Left lung (tissue), 10 donors: ENCODE data around the gene CHCHD6. TPM values are rescaled to one million over a fixed set of nuclear protein-coding genes. Genes with fewer than 3 reads are reported as not detected.

Experiments
- ATAC-seq: fragments of 200-7000 bp; cut with Tn5 transposase; one replicate; pipeline ENCODE4 v1.9.1; 2020; ENCODE audit warnings: moderate library complexity
- DNase-seq, 4 donors: peaks; one replicate each; pipeline ENCODE4 v3.0.0-alpha.2; 2013 to 2020
- H3K27ac ChIP-seq, 2 donors: fragments of 200-600 bp; sonication (generic) in 1 of 2; one replicate each; pipeline versions ENCODE4 v1.5.0 to v1.8.0; 2020 to 2021
- H3K27me3 ChIP-seq, 2 donors: fragments of 200-600 bp; sonication (generic) in 1 of 2; one replicate each; pipeline versions ENCODE4 v1.5.0 to v1.8.0; 2020 to 2021
- H3K36me3 ChIP-seq, 2 donors: fragments of 200-600 bp; sonication (generic) in 1 of 2; one replicate each; pipeline versions ENCODE4 v1.5.0 to v1.8.0; 2020 to 2021
- H3K4me1 ChIP-seq, 2 donors: fragments of 200-600 bp; one replicate each; pipeline ENCODE4 v1.8.0; 2021
- H3K4me3 ChIP-seq, 2 donors: fragments of 200-600 bp; sonication (generic) in 1 of 2; one replicate each; pipeline versions ENCODE4 v1.5.0 to v1.8.0; 2020 to 2021; ENCODE audit warnings: mild to moderate bottlenecking in 1 of 2
- H3K9me3 ChIP-seq, 2 donors: fragments of 200-600 bp; sonication (generic) in 1 of 2; one replicate each; pipeline versions ENCODE4 v1.5.0 to v1.8.0; 2020 to 2021
- intact Hi-C, 2 donors: fragments of 100-400 bp; cut with DNase I; formaldehyde crosslinking; loops; one replicate each; pipeline versions ENCODE4 v1.11.2 to v1.14.2; 2022
- polyA plus RNA-seq, 6 donors: library from polyadenylated mRNA; unstranded; fragments of 120-200 nt; gene quantifications; one replicate each; pipeline ENCODE4 v1.2.1, GENCODE V29; 2013; ENCODE audit not compliant: insufficient read length in 6 of 6
- total RNA-seq, 2 donors: library from RNA; stranded (reverse); fragmentation: NEBNext Ultra II Directional; extraction: Animal tissue kit (Norgen Biotek cat#: 25700); gene quantifications; one replicate each; pipeline ENCODE4 v1.2.1, GENCODE V29; 2021
- TF ChIP-seq, protein P1 (sequence below), 2 donors: fragments of 200-600 bp; sonication (generic) in 1 of 2; IDR thresholded peaks; one replicate each; pipeline versions ENCODE4 v1.5.0 to v1.8.0; 2021; ENCODE audit warnings: antibody characterized with exemption in 2 of 2
- donor health status: DM: no; HTN: yes; CAD: no.
- donor health status: DM: no; HTN: no; CAD: no.

The CHCHD6 gene
- total and polyA plus RNA-seq, 8 donors = 11.8 to 21.1 (median 18.4) TPM

DNA sequence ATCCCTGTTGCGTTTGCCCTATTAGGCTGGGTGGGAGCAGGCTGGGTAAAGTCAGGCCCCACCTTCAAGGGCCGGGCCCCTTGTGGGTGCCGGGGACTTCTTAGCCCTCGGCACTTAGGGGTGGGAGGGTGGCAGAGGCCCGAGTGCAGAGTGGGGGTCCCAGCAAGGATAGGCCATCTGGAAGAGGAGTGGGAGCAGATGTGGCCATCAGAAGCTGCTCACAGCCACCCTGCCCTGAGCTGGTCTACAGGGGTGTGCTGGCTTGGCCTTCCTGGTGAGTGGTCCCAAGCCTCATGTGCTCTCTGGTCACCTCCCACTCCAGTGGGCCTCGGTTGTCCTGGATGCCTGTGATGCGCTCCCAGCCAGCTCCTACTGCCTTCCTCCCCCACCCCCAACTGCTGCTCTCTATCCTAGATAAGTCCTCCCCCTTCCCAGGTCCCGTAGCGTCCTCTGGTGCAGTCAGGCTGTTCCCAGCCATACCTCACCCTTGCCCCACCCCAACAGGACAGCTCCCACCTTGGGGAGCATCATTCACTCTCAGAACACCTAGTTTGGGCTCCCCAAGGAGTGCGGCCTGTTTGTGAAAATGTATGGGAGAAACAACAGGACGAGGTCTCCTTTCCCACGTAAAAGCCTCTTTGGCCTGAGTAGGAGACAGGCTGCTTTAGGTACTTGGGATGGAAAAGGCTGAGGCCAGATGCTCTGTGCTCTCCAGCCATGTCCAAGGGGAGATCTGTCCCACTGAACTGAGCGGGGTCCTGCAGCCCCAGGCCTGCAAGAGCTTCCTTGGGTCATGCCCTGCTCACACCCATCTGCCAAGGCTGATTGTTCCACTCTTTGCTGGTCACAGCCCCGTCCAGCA, 254.0 kb downstream of the CHCHD6 start:
- intact Hi-C loops = no loop called here
- Histone ChIP-seq H3K27me3 (no peaks in the 10 kb centered on the region), H3K4me3 (no peak overlapping the region), H3K9me3 (no peaks in the 10 kb centered on the region), H3K36me3 (no peaks in the 10 kb centered on the region), H3K4me1 (peaks cover 7 to 15% of the 10 kb centered on the region in 2 donors), H3K27ac (no peak overlapping the region)
- DNase-seq (peak in 2 of 4 donors; percentile 24 to 49), ATAC-seq (no peak)
- TF ChIP-seq, protein P1, sequence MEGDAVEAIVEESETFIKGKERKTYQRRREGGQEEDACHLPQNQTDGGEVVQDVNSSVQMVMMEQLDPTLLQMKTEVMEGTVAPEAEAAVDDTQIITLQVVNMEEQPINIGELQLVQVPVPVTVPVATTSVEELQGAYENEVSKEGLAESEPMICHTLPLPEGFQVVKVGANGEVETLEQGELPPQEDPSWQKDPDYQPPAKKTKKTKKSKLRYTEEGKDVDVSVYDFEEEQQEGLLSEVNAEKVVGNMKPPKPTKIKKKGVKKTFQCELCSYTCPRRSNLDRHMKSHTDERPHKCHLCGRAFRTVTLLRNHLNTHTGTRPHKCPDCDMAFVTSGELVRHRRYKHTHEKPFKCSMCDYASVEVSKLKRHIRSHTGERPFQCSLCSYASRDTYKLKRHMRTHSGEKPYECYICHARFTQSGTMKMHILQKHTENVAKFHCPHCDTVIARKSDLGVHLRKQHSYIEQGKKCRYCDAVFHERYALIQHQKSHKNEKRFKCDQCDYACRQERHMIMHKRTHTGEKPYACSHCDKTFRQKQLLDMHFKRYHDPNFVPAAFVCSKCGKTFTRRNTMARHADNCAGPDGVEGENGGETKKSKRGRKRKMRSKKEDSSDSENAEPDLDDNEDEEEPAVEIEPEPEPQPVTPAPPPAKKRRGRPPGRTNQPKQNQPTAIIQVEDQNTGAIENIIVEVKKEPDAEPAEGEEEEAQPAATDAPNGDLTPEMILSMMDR (IDR thresholded peaks at IDR 0.05) = no peak

GRCh38 chr3:126958638-126959085, 254.6 kb downstream of the CHCHD6 start:
- intact Hi-C loops = no loop called here
- no peak for ATAC-seq
- Histone ChIP-seq H3K9me3 (no peaks in the 10 kb centered on the region), H3K4me1 (peaks cover 7 to 15% of the 10 kb centered on the region in 2 donors), H3K4me3 (no peak overlapping the region), H3K36me3 (no peaks in the 10 kb centered on the region), H3K27me3 (no peaks in the 10 kb centered on the region), H3K27ac (no peak overlapping the region)
- TF ChIP-seq, protein P1 (IDR thresholded peaks at IDR 0.05) = no peak
- peak in 2 of 4 donors; percentile 24 to 52 for DNase-seq

DNA sequence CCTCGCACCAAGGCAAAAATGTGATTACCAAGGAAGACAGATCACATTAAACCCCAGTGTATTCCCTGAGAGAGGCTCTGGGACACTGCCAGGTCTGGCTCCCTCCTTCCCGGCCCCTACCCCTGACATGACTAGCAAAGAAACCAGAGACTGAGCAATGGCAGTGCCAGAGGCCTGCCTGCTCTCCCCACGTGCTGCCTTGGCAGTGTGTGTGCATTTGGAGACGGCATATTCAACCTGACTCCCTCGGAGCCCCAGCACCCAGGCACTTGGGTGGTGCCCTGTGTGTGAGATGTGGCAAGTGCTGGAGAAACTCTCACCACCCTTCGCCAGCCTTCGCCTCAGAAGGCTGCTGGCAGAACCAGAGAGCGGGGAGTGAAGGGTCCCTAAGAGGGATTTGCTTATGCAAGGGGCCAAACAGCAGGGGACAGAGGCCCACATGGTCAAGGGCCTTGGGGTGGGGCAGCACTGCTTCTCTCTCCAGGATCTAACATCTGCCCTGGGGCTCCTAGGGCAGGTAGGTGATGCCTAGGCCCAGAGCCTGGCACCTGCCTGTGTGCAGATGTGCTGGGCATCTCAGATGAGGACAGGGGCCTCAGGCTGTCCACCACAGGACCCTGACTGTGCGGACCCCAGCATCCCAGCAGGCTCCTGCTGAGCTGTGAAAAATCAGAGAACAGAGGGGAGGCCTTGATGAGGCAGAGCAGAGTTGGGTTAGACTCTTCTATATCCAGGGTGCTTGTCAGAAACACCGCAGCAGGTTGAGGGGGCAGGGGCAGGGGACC, 255.3 kb downstream of the CHCHD6 start:
- Histone ChIP-seq H3K4me3 (no peak overlapping the region), H3K4me1 (peaks cover 7 to 15% of the 10 kb centered on the region in 2 donors), H3K9me3 (no peaks in the 10 kb centered on the region), H3K27me3 (no peaks in the 10 kb centered on the region), H3K36me3 (no peaks in the 10 kb centered on the region), H3K27ac (no peak overlapping the region)
- DNase-seq (peak in 1 of 4 donors; percentile 51), ATAC-seq (no peak)
- intact Hi-C loops = no loop called here
- TF ChIP-seq, protein P1 (IDR thresholded peaks at IDR 0.05) = no peak

DNA sequence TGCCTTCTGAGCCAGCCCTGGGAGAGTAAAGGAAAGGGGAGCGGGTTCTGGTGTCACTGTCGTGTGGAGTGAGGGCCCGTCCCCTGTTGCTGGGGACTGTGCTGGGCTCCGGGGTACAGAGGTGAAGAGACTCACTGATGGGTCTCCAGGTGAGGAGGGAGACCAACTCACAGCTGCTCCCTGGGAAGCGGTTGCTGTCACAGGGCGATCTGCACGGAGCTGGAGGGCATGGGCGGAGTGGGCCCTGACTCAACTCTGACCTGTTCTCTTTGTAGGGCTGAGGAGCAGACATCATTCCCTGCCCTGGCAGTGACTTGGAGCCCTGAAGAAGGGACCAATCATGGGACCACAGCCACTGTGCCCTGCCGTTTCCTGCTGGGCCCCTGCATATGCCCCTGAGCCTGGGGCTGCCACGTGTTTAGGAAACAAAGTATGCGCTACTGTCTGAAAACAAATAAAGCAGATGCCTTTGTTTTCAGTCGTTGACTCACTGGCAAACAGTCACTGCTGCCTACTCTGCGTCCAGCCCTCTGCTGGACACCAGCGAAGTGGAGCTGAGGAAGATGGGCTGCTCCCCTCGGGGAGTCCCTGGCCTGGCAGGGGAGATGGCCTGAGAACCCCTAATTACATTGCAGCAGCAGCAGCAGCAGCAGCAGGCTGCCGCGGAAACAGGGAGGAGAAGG, 256.0 kb downstream of the CHCHD6 start:
- Histone ChIP-seq H3K4me1 (peaks cover 7 to 15% of the 10 kb centered on the region in 2 donors), H3K27me3 (no peaks in the 10 kb centered on the region), H3K36me3 (no peaks in the 10 kb centered on the region), H3K9me3 (no peaks in the 10 kb centered on the region), H3K27ac (no peak overlapping the region), H3K4me3 (no peak overlapping the region)
- DNase-seq = peak in 1 of 4 donors; percentile 44
- ATAC-seq = no peak
- TF ChIP-seq, protein P1 (IDR thresholded peaks at IDR 0.05) = peak in 1 of 2 donors; percentile 28
- intact Hi-C loops = no loop called here
